SU-DHL-6 (cell line): ENCODE measurements around the gene SLC12A1.

Source experiments
- EZH2phosphoT487 ChIP-seq: fragments of 200-600 bp; sonication (generic), shearing (Covaris generic); conservative IDR thresholded peaks from 2 replicates; pipeline ENCODE4 v1.6.1; 2018; ENCODE audit warnings: mild to moderate bottlenecking, antibody characterized with exemption, low read length, moderate library complexity, mixed read lengths
- TF ChIP-seq, protein P1 (sequence below): fragments of 200-600 bp; sonication (generic); IDR thresholded peaks from one replicate; pipeline ENCODE4 v1.5.1; 2017; ENCODE audit warnings: antibody characterized with exemption, mild to moderate bottlenecking, low read length, moderate library complexity; ENCODE audit not compliant: insufficient read depth, poor library complexity, severe bottlenecking

DNA sequence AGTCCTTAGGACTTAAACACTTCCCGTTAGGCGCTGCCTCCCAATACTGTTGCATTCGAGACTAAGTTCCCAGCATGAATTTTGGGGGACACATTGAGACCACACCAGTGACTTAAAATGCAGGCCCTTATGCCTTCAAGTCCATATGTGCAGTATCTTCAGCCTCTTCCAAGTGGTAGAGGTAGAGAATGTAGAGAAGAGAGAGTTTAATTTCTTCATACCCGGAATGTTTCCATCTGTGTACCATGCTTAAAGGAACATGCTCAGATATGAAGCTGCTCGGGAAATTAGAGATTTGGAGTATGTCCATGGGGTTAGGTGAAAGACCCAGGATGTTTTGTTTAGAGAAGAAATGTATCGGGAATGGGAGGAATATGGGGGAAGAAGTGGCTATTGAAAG lies 137.8 kb downstream of the SLC12A1 start:
- TF ChIP-seq, protein P1, sequence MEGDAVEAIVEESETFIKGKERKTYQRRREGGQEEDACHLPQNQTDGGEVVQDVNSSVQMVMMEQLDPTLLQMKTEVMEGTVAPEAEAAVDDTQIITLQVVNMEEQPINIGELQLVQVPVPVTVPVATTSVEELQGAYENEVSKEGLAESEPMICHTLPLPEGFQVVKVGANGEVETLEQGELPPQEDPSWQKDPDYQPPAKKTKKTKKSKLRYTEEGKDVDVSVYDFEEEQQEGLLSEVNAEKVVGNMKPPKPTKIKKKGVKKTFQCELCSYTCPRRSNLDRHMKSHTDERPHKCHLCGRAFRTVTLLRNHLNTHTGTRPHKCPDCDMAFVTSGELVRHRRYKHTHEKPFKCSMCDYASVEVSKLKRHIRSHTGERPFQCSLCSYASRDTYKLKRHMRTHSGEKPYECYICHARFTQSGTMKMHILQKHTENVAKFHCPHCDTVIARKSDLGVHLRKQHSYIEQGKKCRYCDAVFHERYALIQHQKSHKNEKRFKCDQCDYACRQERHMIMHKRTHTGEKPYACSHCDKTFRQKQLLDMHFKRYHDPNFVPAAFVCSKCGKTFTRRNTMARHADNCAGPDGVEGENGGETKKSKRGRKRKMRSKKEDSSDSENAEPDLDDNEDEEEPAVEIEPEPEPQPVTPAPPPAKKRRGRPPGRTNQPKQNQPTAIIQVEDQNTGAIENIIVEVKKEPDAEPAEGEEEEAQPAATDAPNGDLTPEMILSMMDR: no peak
- TF ChIP-seq EZH2phosphoT487: no peak
